Measurements from ENCODE around the gene ARSA. TPM values are rescaled to one million over a fixed set of nuclear protein-coding genes. Genes with fewer than 3 reads are reported as not detected.

ARSA gene
- total and polyA plus RNA-seq, 2 donors (not counting 3 experiments of a cell fraction or from before 2014, with no cell fraction given), result 22.3 to 33.6 TPM

DNA sequence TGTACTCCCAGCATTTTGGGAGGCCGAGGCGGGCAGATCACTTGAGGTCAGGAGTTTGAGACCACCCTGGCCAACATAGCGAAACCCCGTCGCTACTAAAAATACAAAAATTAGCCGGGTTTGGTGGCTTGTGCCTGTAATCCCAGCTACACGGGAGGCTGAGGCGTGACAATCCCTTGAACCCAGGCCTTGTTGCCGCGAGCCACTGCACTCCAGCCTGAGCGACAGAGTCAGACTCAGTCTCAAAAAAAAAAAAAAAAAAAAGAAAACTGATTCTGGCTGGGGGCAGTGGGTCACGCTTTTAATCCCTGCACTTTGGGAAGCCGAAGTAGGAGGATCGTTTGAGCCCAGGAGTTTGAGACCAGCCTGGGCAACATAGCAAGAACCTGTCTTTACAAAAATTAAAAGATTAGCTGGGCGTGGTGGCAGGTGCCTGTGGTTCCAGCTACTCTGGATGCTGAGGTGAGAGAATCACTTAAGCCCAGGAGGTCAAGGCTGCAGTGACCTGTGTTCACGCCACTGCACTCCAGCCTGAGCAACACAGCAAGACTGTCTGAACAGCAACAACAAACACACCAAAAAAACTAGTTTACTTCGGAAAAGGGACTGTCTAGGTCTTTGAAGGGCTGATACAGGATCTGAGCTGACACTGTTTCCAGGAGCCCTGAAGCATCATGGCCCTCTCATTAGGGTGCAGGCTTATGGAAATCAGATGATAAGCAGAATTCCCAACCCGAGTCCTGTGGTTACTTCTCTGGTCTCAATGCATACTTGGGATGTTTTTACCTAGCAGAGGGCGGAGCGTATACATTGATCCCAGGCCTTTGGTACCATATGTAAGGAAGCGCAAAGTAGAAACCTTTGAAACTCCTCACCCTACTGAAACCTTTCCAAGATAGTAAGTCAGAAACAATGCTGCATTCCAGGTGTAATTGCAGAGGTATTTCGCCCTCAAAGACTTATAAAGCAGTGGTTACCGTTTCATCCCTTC, 43.6 kb downstream of the ARSA start:
- Histone ChIP-seq H3K4me3 (replicated peaks in 1 of 3; ENCODE audit: insufficient read depth in 1 of 3, low read depth in 1 of 3, low read length in 3 of 3) (no peak overlapping the region), H3K9me1 (replicated peaks; ENCODE audit: control insufficient read depth, extremely low read depth, insufficient read depth, low read length) (no peaks in the 10 kb centered on the region), H3K4me1 (ENCODE audit: control insufficient read depth, extremely low read depth, insufficient read depth, low read length) (peaks cover 13% of the 10 kb centered on the region), H3K9me3 (replicated peaks; ENCODE audit: control insufficient read depth, insufficient read depth, low read length) (no peaks in the 10 kb centered on the region), H3K4me2 (ENCODE audit: insufficient read depth, low read length) (no peak overlapping the region), H4K20me1 (replicated peaks; ENCODE audit: control insufficient read depth, extremely low read depth, insufficient read depth, low read length) (no peaks in the 10 kb centered on the region), H3K79me2 (ENCODE audit: control insufficient read depth, insufficient read depth, low read length) (peaks cover 8% of the 10 kb centered on the region), H2AFZ (ENCODE audit: low read depth, low read length) (no peak overlapping the region), H3K27me3 (ENCODE audit: control insufficient read depth in 2 of 2, insufficient read depth in 2 of 2, low read length in 2 of 2) (peaks cover 0 to 2% of the 10 kb centered on the region in 2 experiments), H3K9ac (replicated peaks; ENCODE audit: extremely low read depth, insufficient read depth, low read length) (no peak overlapping the region), H3K36me3 (ENCODE audit: control insufficient read depth in 2 of 2, extremely low read depth in 1 of 2, insufficient read depth in 2 of 2, low read length in 2 of 2) (peaks cover 0 to 3% of the 10 kb centered on the region in 2 experiments), H3K27ac (ENCODE audit: insufficient read depth, low read depth, low read length) (no peak overlapping the region)
- no peak for TF ChIP-seq EZH2 (IDR thresholded peaks at IDR 0.05; ENCODE audit: borderline replicate concordance, low read depth, low read length, severe bottlenecking)
- TF ChIP-seq GATA2 (IDR thresholded peaks at IDR 0.05; ENCODE audit: insufficient read depth, insufficient read length, low read depth, low read length), result no peak
- TF ChIP-seq POLR2AphosphoS5 (IDR thresholded peaks at IDR 0.05; ENCODE audit: insufficient read depth, low read depth, low read length), result no peak
- no peak for TF ChIP-seq JUN (IDR thresholded peaks at IDR 0.05; ENCODE audit: borderline replicate concordance, insufficient read depth, insufficient read length, low read depth)
- TF ChIP-seq POLR2A (IDR thresholded peaks at IDR 0.05; ENCODE audit: low read depth, low read length), result no peak
- TF ChIP-seq, protein P1, sequence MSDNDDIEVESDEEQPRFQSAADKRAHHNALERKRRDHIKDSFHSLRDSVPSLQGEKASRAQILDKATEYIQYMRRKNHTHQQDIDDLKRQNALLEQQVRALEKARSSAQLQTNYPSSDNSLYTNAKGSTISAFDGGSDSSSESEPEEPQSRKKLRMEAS (IDR thresholded peaks at IDR 0.05; ENCODE audit: insufficient read depth, insufficient read length), result no peak
- TF ChIP-seq, protein P2, sequence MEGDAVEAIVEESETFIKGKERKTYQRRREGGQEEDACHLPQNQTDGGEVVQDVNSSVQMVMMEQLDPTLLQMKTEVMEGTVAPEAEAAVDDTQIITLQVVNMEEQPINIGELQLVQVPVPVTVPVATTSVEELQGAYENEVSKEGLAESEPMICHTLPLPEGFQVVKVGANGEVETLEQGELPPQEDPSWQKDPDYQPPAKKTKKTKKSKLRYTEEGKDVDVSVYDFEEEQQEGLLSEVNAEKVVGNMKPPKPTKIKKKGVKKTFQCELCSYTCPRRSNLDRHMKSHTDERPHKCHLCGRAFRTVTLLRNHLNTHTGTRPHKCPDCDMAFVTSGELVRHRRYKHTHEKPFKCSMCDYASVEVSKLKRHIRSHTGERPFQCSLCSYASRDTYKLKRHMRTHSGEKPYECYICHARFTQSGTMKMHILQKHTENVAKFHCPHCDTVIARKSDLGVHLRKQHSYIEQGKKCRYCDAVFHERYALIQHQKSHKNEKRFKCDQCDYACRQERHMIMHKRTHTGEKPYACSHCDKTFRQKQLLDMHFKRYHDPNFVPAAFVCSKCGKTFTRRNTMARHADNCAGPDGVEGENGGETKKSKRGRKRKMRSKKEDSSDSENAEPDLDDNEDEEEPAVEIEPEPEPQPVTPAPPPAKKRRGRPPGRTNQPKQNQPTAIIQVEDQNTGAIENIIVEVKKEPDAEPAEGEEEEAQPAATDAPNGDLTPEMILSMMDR (IDR thresholded peaks at IDR 0.05; ENCODE audit: extremely low read depth in 1 of 2, insufficient read depth in 1 of 2, low read depth in 1 of 2, low read length in 2 of 2), result no peak
- TF ChIP-seq FOS (IDR thresholded peaks at IDR 0.05; ENCODE audit: borderline replicate concordance, insufficient read depth, low read length), result no peak
- no peak for TF ChIP-seq MYC (IDR thresholded peaks at IDR 0.05; ENCODE audit: low read depth, low read length)
- intact Hi-C loops (cut with micrococcal nuclease), result no loop called here
- POLR2A ChIA-PET, result no interaction called here
- dilution Hi-C loops (cut with MboI; ENCODE audit: extremely low pct_ligation_motif_present, low sequenced_read_pairs), result no loop called here
- DNase-seq (ENCODE audit: low read depth, low spot score), result no peak
- no peak for FAIRE-seq
- CTCF ChIA-PET, result no interaction called here
- BruUV-seq (replicated peaks), result no TSS peak
